GM12878 (cell line): ENCODE results near the gene SEPTIN1.
"Not testable (repeated sequence)": the region's sequence is repeated elsewhere in the genome, so short reads cannot be mapped to it uniquely, and the experiment has no call there.

Experiments used
- CREB1 ChIP-seq: IDR thresholded peaks from 2 replicates; pipeline ENCODE4 v1.6.1; 2012; ENCODE audit warnings: low read depth, mild to moderate bottlenecking, inconsistent platforms
- EZH2 ChIP-seq: IDR thresholded peaks from 2 replicates; pipeline ENCODE4 v1.6.1; 2012; ENCODE audit warnings: low read depth, mild to moderate bottlenecking, control low read depth, inconsistent platforms, low read length, borderline replicate concordance; ENCODE audit not compliant: control insufficient read depth
- JUND ChIP-seq: IDR thresholded peaks from 2 replicates; pipeline ENCODE4 v1.6.1; 2012; ENCODE audit warnings: low read depth, mild to moderate bottlenecking, low read length, improper control_type of control experiment, moderate library complexity
- LARP7 ChIP-seq: fragments of 450-650 bp; IDR thresholded peaks from 2 replicates; pipeline ENCODE4 v1.6.1; 2017; ENCODE audit warnings: mild to moderate bottlenecking
- SREBF2 ChIP-seq: IDR thresholded peaks from 2 replicates; pipeline ENCODE4 v1.6.1; 2012; ENCODE audit warnings: mild to moderate bottlenecking, low read length
- SRF ChIP-seq, 2 experiments: IDR thresholded peaks; 2 replicates each; pipeline ENCODE4 v1.6.1; 2011; ENCODE audit warnings: low read depth in 2 of 2, low read length in 2 of 2, mild to moderate bottlenecking in 1 of 2, moderate library complexity in 1 of 2
- ZNF384 ChIP-seq: IDR thresholded peaks from 2 replicates; pipeline ENCODE4 v1.6.1; 2012; ENCODE audit warnings: low read depth, mild to moderate bottlenecking, low read length, improper control_type of control experiment, borderline replicate concordance
- TF ChIP-seq, protein P1 (sequence below), 3 experiments: IDR thresholded peaks in 2 of 3; conservative IDR thresholded peaks in 1 of 3; 2 replicates each; pipeline ENCODE4 v1.5.1; 2011; ENCODE audit warnings: low read depth in 3 of 3, low read length in 3 of 3, mild to moderate bottlenecking in 3 of 3, control low read depth in 2 of 3, moderate library complexity in 2 of 3, inconsistent platforms in 1 of 3, mixed read lengths in 1 of 3; ENCODE audit not compliant: control insufficient read depth in 2 of 3, insufficient read depth in 1 of 3; ENCODE audit errors: extremely low read depth in 1 of 3
- TF ChIP-seq, protein P2 (sequence below): IDR thresholded peaks from 2 replicates; pipeline ENCODE4 v1.6.1; 2011; ENCODE audit warnings: low read depth, mild to moderate bottlenecking, low read length, moderate library complexity, borderline replicate concordance; ENCODE audit errors: extremely low read depth

DNA sequence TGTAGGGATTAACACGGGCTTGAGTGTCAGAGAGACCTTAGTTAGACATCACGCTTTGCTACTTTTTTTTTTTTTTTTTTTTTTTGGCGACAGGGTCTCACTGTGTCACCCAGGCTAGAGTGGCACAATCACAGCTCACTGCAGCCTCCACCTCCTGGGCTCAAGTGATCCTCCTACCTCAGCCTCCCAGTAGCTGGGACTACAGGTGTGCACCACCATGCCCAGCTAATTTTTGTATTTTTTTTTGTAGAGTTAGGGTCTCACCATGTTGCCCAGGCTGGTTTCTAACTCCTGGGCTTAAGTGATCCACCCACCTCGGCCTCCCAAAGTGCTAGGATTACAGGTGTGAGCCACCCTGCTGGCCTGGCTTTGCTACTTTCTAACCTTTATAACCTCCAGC is 14.3 kb upstream of the SEPTIN1 start:
- not testable (repeated sequence) for TF ChIP-seq JUND; CREB1; ZNF384; SRF (IDR thresholded peaks at IDR 0.05; ENCODE audit: low read depth in 2 of 2, low read length in 2 of 2); LARP7; EZH2; SREBF2
- TF ChIP-seq, protein P1, sequence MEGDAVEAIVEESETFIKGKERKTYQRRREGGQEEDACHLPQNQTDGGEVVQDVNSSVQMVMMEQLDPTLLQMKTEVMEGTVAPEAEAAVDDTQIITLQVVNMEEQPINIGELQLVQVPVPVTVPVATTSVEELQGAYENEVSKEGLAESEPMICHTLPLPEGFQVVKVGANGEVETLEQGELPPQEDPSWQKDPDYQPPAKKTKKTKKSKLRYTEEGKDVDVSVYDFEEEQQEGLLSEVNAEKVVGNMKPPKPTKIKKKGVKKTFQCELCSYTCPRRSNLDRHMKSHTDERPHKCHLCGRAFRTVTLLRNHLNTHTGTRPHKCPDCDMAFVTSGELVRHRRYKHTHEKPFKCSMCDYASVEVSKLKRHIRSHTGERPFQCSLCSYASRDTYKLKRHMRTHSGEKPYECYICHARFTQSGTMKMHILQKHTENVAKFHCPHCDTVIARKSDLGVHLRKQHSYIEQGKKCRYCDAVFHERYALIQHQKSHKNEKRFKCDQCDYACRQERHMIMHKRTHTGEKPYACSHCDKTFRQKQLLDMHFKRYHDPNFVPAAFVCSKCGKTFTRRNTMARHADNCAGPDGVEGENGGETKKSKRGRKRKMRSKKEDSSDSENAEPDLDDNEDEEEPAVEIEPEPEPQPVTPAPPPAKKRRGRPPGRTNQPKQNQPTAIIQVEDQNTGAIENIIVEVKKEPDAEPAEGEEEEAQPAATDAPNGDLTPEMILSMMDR (IDR thresholded peaks at IDR 0.05 in 2 of 3, conservative IDR thresholded peaks at IDR 0.05 in 1 of 3; ENCODE audit: control insufficient read depth in 2 of 3, extremely low read depth in 1 of 3, insufficient read depth in 1 of 3, low read depth in 3 of 3, low read length in 3 of 3): not testable (repeated sequence)
- TF ChIP-seq, protein P2, sequence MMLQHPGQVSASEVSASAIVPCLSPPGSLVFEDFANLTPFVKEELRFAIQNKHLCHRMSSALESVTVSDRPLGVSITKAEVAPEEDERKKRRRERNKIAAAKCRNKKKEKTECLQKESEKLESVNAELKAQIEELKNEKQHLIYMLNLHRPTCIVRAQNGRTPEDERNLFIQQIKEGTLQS: not testable (repeated sequence)
